Keratinocyte (primary cell): Measurements from ENCODE around the gene TMEM35A. TPM values are rescaled to one million over a fixed set of nuclear protein-coding genes. Genes with fewer than 3 reads are reported as not detected.

Source experiments
- DNase-seq: peaks from one replicate; pipeline ENCODE4 v3.0.0-alpha.2; 2011; ENCODE audit warnings: low read depth, missing footprints, low spot score
- FAIRE-seq: peaks from 2 replicates; lab custom pipeline; 2011; peaks lifted over from hg19 to GRCh38; lab: Jason Lieb, UNC
- H2AFZ ChIP-seq: 2 replicates; pipeline ENCODE4 v1.6.0; 2012; ENCODE audit warnings: low read length, control low read depth, inconsistent platforms; ENCODE audit not compliant: control insufficient read depth
- H3K27ac ChIP-seq: 2 replicates; pipeline ENCODE4 v1.5.1; 2011; ENCODE audit warnings: low read length; ENCODE audit not compliant: control insufficient read depth, insufficient read depth
- H3K27me3 ChIP-seq: 3 replicates; pipeline ENCODE4 v1.6.0; 2011; ENCODE audit warnings: low read length; ENCODE audit not compliant: control insufficient read depth, insufficient read depth; ENCODE audit errors: extremely low read depth
- H3K36me3 ChIP-seq, 2 experiments: 2 replicates in 1 of 2; 3 replicates in 1 of 2; pipeline ENCODE4 v1.5.1; 2011; ENCODE audit warnings: low read length in 2 of 2, mild to moderate bottlenecking in 1 of 2; ENCODE audit not compliant: control insufficient read depth in 2 of 2, insufficient read depth in 2 of 2; ENCODE audit errors: extremely low read depth in 1 of 2
- H3K4me1 ChIP-seq: 3 replicates; pipeline ENCODE4 v1.5.1; 2011; ENCODE audit warnings: low read length; ENCODE audit not compliant: control insufficient read depth, insufficient read depth; ENCODE audit errors: extremely low read depth
- H3K4me2 ChIP-seq: 3 replicates; pipeline ENCODE4 v1.6.0; 2011; ENCODE audit warnings: low read depth, low read length; ENCODE audit not compliant: control insufficient read depth, insufficient read depth; ENCODE audit errors: extremely low read depth
- H3K4me3 ChIP-seq, 3 experiments: fragments of 200-600 bp in 1 of 3; sonication (generic) in 1 of 3; 2 replicates in 2 of 3; 3 replicates in 1 of 3; pipeline ENCODE4 v1.5.1; 2011 to 2016; ENCODE audit warnings: low read length in 3 of 3, mild to moderate bottlenecking in 3 of 3, control low read depth in 2 of 3, inconsistent platforms in 1 of 3, low read depth in 1 of 3, mixed read lengths in 1 of 3, mixed run types in 1 of 3, moderate library complexity in 1 of 3; ENCODE audit not compliant: control insufficient read depth in 2 of 3, insufficient read depth in 2 of 3; ENCODE audit errors: extremely low read depth in 1 of 3
- H3K79me2 ChIP-seq: 2 replicates; pipeline ENCODE4 v1.6.0; 2012; ENCODE audit warnings: low read length; ENCODE audit not compliant: control insufficient read depth, insufficient read depth
- H3K9ac ChIP-seq: 3 replicates; pipeline ENCODE4 v1.6.0; 2011; ENCODE audit warnings: low read length; ENCODE audit not compliant: control insufficient read depth, insufficient read depth; ENCODE audit errors: extremely low read depth
- H3K9me1 ChIP-seq: 3 replicates; pipeline ENCODE4 v1.6.0; 2011; ENCODE audit warnings: low read length; ENCODE audit not compliant: control insufficient read depth, insufficient read depth; ENCODE audit errors: extremely low read depth
- H3K9me3 ChIP-seq: 2 replicates; pipeline ENCODE4 v1.5.1; 2012; ENCODE audit warnings: low read depth, low read length; ENCODE audit not compliant: control insufficient read depth
- H4K20me1 ChIP-seq: 3 replicates; pipeline ENCODE4 v1.6.0; 2011; ENCODE audit warnings: low read length; ENCODE audit not compliant: control insufficient read depth, insufficient read depth; ENCODE audit errors: extremely low read depth
- CTCF ChIP-seq, 3 experiments: IDR thresholded peaks in 1 of 3; conservative IDR thresholded peaks in 1 of 3; optimal IDR thresholded peaks in 1 of 3; 2 replicates in 2 of 3; 3 replicates in 1 of 3; pipeline versions ENCODE3 to v1.5.1; 2011; ENCODE audit warnings: low read length in 3 of 3, mild to moderate bottlenecking in 3 of 3, moderate library complexity in 2 of 3, control low read depth in 1 of 3, inconsistent platforms in 1 of 3; ENCODE audit not compliant: insufficient read depth in 2 of 3; ENCODE audit errors: extremely low read depth in 1 of 3
- EZH2 ChIP-seq: IDR thresholded peaks from one replicate; pipeline ENCODE4 v1.6.1; 2012; ENCODE audit warnings: inconsistent platforms, mild to moderate bottlenecking, low read length, moderate library complexity
- dilution Hi-C: fragments of 300-500 bp; cut with MboI; formaldehyde crosslinking; loops from one replicate; pipeline ENCODE4 v1.7.0; 2020; ENCODE audit warnings: low sequenced_read_pairs; ENCODE audit not compliant: extremely low pct_ligation_motif_present
- polyA plus RNA-seq, 5 experiments: library from polyadenylated mRNA; depleted of rRNA in 3 of 5; stranded (reverse) in 3 of 5; stranded (forward) in 1 of 5; unstranded in 1 of 5; fragments of >200 nt; gene quantifications; 1 replicate in 1 of 5; 2 replicates in 3 of 5; 3 replicates in 1 of 5; pipeline versions ENCODE4 v1.2.1 to v1.2.3, GENCODE V29; 2011 to 2012; ENCODE audit warnings: missing spikeins in 2 of 5, low read depth in 1 of 5, low replicate concordance in 1 of 5

Gene TMEM35A
- polyA plus RNA-seq, 1 donor (not counting 4 experiments of a cell fraction or from before 2014, with no cell fraction given), result 0.03 TPM

DNA sequence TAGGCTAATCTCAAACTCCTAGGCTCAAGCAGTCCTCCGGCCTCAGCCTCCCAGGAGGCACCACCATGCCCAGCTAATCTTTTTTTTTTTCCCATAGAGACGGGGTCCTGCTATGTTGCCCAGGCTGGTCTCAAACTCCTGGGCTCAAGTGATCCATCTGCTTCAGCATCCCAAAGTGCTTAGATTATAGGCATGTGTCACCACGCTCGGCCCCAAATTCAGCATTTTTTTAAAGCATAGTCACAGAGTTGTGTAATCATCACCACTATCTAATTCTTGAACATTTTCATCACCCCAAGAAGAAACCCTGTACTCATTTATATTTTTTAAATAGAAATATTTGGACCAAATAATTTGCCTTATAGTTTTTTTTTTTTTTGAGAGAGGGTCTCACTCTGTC lies 29.6 kb downstream of the TMEM35A start:
- Histone ChIP-seq H3K9ac (no peak overlapping the region), H2AFZ (no peak overlapping the region), H3K36me3 (no peaks in the 10 kb centered on the region), H3K4me1 (no peaks in the 10 kb centered on the region), H3K9me1 (no peaks in the 10 kb centered on the region), H3K27ac (no peak overlapping the region), H3K4me2 (no peak overlapping the region), H4K20me1 (no peaks in the 10 kb centered on the region), H3K4me3 (no peak overlapping the region), H3K79me2 (no peaks in the 10 kb centered on the region), H3K27me3 (no peaks in the 10 kb centered on the region), H3K9me3 (no peaks in the 10 kb centered on the region)
- DNase-seq (no peak), FAIRE-seq (no peak)
- no peak for TF ChIP-seq EZH2
- TF ChIP-seq CTCF (optimal IDR thresholded peaks at IDR 0.05 in 1 of 3, IDR thresholded peaks at IDR 0.05 in 1 of 3, conservative IDR thresholded peaks at IDR 0.05 in 1 of 3; ENCODE audit: extremely low read depth in 1 of 3, insufficient read depth in 2 of 3, low read length in 3 of 3), result no peak
- dilution Hi-C loops, result no loop called here

- no peak for FAIRE-seq
Measured at GRCh38 chrX:101117701-101118100, 39.0 kb downstream of the TMEM35A start.

More at GRCh38 chrX:101117701-101118100, 39.0 kb downstream of the TMEM35A start:
- H3K4me3 ChIP-seq, result no peak overlapping the region
- no peaks in the 10 kb centered on the region for H3K36me3 ChIP-seq
- no peak overlapping the region for H3K4me2 ChIP-seq
- H3K27me3 ChIP-seq, result no peaks in the 10 kb centered on the region
- H3K9ac ChIP-seq, result no peak overlapping the region
- no peak for DNase-seq
- H3K79me2 ChIP-seq, result no peaks in the 10 kb centered on the region
- H3K9me1 ChIP-seq, result no peaks in the 10 kb centered on the region
- TF ChIP-seq CTCF (optimal IDR thresholded peaks at IDR 0.05 in 1 of 3, IDR thresholded peaks at IDR 0.05 in 1 of 3, conservative IDR thresholded peaks at IDR 0.05 in 1 of 3; ENCODE audit: extremely low read depth in 1 of 3, insufficient read depth in 2 of 3, low read length in 3 of 3), result no peak
- TF ChIP-seq EZH2, result no peak
- no peak overlapping the region for H3K27ac ChIP-seq
- no peaks in the 10 kb centered on the region for H3K9me3 ChIP-seq
- dilution Hi-C loops, result no loop called here
- no peaks in the 10 kb centered on the region for H4K20me1 ChIP-seq
- no peak overlapping the region for H2AFZ ChIP-seq
- no peaks in the 10 kb centered on the region for H3K4me1 ChIP-seq
